HEK293T (cell line): ENCODE data around the gene OR1D5.
"Not testable (repeated sequence)": the region's sequence is repeated elsewhere in the genome, so short reads cannot be mapped to it uniquely, and the experiment has no call there.

ENCODE experiments used
- CTCF ChIA-PET: fragments of 350-600 bp; formaldehyde crosslinking; extraction: SDS; loops from one replicate; lab custom pipeline; 2021; ENCODE audit warnings: antibody characterized with exemption, inconsistent platforms; lab: Yijun Ruan, JAX
- POLR2A ChIA-PET: fragments of 350-600 bp; formaldehyde crosslinking; extraction: SDS; loops from one replicate; lab custom pipeline; 2020; ENCODE audit warnings: antibody characterized with exemption, inconsistent platforms; lab: Yijun Ruan, JAX
- DNase-seq: peaks from one replicate; pipeline ENCODE4 v3.0.0; 2012; ENCODE audit warnings: mixed read lengths; ENCODE audit errors: extremely low spot score
- ARNT ChIP-seq: fragments of 450-650 bp; IDR thresholded peaks from 2 replicates; pipeline ENCODE4 v1.6.1; 2017; ENCODE audit warnings: mild to moderate bottlenecking
- BHLHE40 ChIP-seq: fragments of 450-650 bp; IDR thresholded peaks from 2 replicates; pipeline ENCODE4 v1.6.1; 2016; ENCODE audit warnings: mild to moderate bottlenecking, moderate library complexity, borderline replicate concordance
- CTBP1 ChIP-seq: fragments of 450-650 bp; IDR thresholded peaks from 2 replicates; pipeline ENCODE4 v1.6.1; 2016; ENCODE audit warnings: borderline replicate concordance
- ELF4 ChIP-seq: fragments of 450-650 bp; IDR thresholded peaks from 2 replicates; pipeline ENCODE4 v1.6.1; 2017; ENCODE audit warnings: antibody characterized with exemption
- FOXA1 ChIP-seq: fragments of 450-650 bp; IDR thresholded peaks from 2 replicates; pipeline ENCODE4 v1.6.1; 2016; ENCODE audit warnings: mild to moderate bottlenecking
- FOXK2 ChIP-seq: fragments of 450-650 bp; IDR thresholded peaks from 2 replicates; pipeline ENCODE4 v1.6.1; 2016; ENCODE audit warnings: mild to moderate bottlenecking
- FOXM1 ChIP-seq: fragments of 450-650 bp; IDR thresholded peaks from 2 replicates; pipeline ENCODE4 v1.6.1; 2017; ENCODE audit warnings: mild to moderate bottlenecking, borderline replicate concordance
- HDGF ChIP-seq: fragments of 450-650 bp; IDR thresholded peaks from 2 replicates; pipeline ENCODE4 v1.6.1; 2017; ENCODE audit warnings: antibody characterized with exemption, borderline replicate concordance
- L3MBTL2 ChIP-seq: fragments of 450-650 bp; conservative IDR thresholded peaks from 2 replicates; pipeline ENCODE4 v1.6.1; 2016; ENCODE audit warnings: mild to moderate bottlenecking
- LEF1 ChIP-seq: fragments of 450-650 bp; IDR thresholded peaks from 2 replicates; pipeline ENCODE4 v1.6.1; 2017; ENCODE audit warnings: mild to moderate bottlenecking, borderline replicate concordance
- NFRKB ChIP-seq: fragments of 450-650 bp; IDR thresholded peaks from 2 replicates; pipeline ENCODE4 v1.6.1; 2016; ENCODE audit warnings: mild to moderate bottlenecking, moderate library complexity
- SP1 ChIP-seq: fragments of 450-650 bp; IDR thresholded peaks from 2 replicates; pipeline ENCODE4 v1.6.1; 2017
- SUZ12 ChIP-seq: fragments of 450-650 bp; IDR thresholded peaks from 2 replicates; pipeline ENCODE4 v1.6.1; 2016; ENCODE audit warnings: mild to moderate bottlenecking
- TARDBP ChIP-seq: fragments of 450-650 bp; IDR thresholded peaks from 2 replicates; pipeline ENCODE4 v1.6.1; 2016
- ZNF384 ChIP-seq: fragments of 450-650 bp; IDR thresholded peaks from 2 replicates; pipeline ENCODE4 v1.6.1; 2016
- TF ChIP-seq, protein P1 (sequence below): fragments of 450-650 bp; IDR thresholded peaks from 2 replicates; pipeline ENCODE4 v1.6.1; 2016

OR1D5 gene

GRCh38 chr17:3032258-3033247, 30.9 kb downstream of the OR1D5 start:
- DNase-seq: no peak
- ChIA-PET POLR2A (no interaction called here), CTCF (no interaction called here)
- TF ChIP-seq TARDBP (no peak), ARNT (no peak), ZNF384 (no peak), FOXM1 (no peak), HDGF (no peak), SUZ12 (no peak), FOXK2 (no peak), FOXA1 (no peak), SP1 (no peak), LEF1 (no peak), BHLHE40 (no peak), NFRKB (no peak), L3MBTL2 (no peak), CTBP1 (no peak), ELF4 (no peak)
- TF ChIP-seq, protein P1, sequence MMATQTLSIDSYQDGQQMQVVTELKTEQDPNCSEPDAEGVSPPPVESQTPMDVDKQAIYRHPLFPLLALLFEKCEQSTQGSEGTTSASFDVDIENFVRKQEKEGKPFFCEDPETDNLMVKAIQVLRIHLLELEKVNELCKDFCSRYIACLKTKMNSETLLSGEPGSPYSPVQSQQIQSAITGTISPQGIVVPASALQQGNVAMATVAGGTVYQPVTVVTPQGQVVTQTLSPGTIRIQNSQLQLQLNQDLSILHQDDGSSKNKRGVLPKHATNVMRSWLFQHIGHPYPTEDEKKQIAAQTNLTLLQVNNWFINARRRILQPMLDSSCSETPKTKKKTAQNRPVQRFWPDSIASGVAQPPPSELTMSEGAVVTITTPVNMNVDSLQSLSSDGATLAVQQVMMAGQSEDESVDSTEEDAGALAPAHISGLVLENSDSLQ: no peak

- POLR2A ChIA-PET: not testable (repeated sequence)
- CTCF ChIA-PET: interaction anchor here (0.5 kb wide), 1 partner anchor 94 kb away, joined by 5 read pairs; no protein-coding TSS in a partner anchor
Measured at GRCh38 chr17:3030852-3031470, 32.4 kb downstream of the OR1D5 start.

GRCh38 chr17:3030096-3030495, 33.3 kb downstream of the OR1D5 start:
- ChIA-PET POLR2A (no interaction called here), CTCF (no interaction called here)
- no peak for DNase-seq
- no peak for TF ChIP-seq BHLHE40
- TF ChIP-seq CTBP1: no peak

More at GRCh38 chr17:3030852-3031470, 32.4 kb downstream of the OR1D5 start:
- DNase-seq: not testable (repeated sequence)

- ChIA-PET CTCF (no interaction called here), POLR2A (no interaction called here)
- DNase-seq: no peak
- TF ChIP-seq, protein P1: no peak
- no peak for TF ChIP-seq BHLHE40
- no peak for TF ChIP-seq NFRKB
- TF ChIP-seq TARDBP: no peak
- TF ChIP-seq FOXK2: no peak
- no peak for TF ChIP-seq CTBP1
- TF ChIP-seq LEF1: no peak
- no peak for TF ChIP-seq ZNF384
- no peak for TF ChIP-seq ARNT
- no peak for TF ChIP-seq HDGF
- TF ChIP-seq L3MBTL2: no peak
- TF ChIP-seq FOXA1: no peak
- no peak for TF ChIP-seq SUZ12
- no peak for TF ChIP-seq FOXM1
- no peak for TF ChIP-seq SP1
- TF ChIP-seq ELF4: no peak
Measured at GRCh38 chr17:3029213-3029913, 34.0 kb downstream of the OR1D5 start.

DNA sequence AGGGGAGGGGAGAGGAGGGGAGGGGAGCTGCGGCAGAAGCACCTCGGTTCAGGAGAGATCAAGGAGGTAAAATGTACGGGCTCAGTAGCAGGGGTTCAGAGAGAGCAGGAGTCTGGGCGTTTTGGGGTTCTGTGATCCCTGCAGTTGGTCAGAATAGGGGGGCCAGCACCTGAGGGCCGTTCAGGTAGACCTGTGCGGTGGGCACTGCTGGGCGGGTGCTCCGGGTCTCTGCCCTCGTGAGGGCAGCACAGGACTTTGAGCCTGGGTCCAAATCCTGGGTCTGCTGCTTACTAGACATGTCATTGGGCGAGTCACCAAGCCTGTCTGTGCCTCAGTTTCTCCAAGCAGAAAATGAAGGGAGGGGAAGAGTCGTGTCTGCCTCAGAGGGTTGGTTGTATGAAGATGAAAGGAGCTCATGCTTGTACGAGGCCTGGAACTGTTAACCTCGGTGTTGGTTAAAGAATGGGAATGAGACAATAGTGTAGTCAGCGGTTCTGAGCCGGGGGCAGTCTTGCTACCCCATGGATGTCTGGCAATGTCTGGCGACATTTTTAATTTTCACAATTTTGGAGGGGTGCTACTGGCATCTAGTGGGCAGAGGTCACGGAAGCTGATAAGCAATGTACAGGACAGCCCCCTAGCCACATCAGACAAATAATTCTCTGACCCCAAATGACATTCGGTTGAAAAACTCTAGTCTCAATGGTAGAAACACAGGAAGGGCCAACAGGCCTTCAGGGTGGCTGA, 35.4 kb downstream of the OR1D5 start:
- ChIA-PET CTCF (no interaction called here), POLR2A (no interaction called here)
- TF ChIP-seq CTBP1: no peak
- no peak for TF ChIP-seq FOXA1
- TF ChIP-seq, protein P1: no peak
- no peak for TF ChIP-seq LEF1
- no peak for TF ChIP-seq SUZ12
- TF ChIP-seq NFRKB: no peak
- TF ChIP-seq FOXM1: no peak
- TF ChIP-seq ARNT: no peak
- no peak for TF ChIP-seq SP1
- TF ChIP-seq ZNF384: no peak
- no peak for TF ChIP-seq TARDBP
- no peak for TF ChIP-seq ELF4
- TF ChIP-seq FOXK2: no peak
- TF ChIP-seq L3MBTL2: no peak
- TF ChIP-seq BHLHE40: no peak
- no peak for TF ChIP-seq HDGF
- DNase-seq: no peak
